Medulla oblongata (tissue), 1 donor: ENCODE measurements around the gene C8G.
A peak's percentile ranks its signal among the peaks of the same experiment; 100 is the strongest.

Source experiments
- DNase-seq: peaks from one replicate; pipeline ENCODE4 v3.0.0-alpha.2; 2015; ENCODE audit errors: extremely low spot score

C8G gene

GRCh38 chr9:136944519-136945332 is at the start of gene C8G, which contains the start of gene FBXW5:
Gene C8G (plus strand): TSS chr9:136945243. CDS start chr9:136945321, 78 bp downstream.
Gene FBXW5 (minus strand): TSS chr9:136944738. CDS start chr9:136944083, 655 bp downstream.
- peak; percentile 96 for DNase-seq

GRCh38 chr9:136896027-136896426 is 49.0 kb upstream of the C8G start:
- DNase-seq, result no peak

- no peak for DNase-seq
These were observed 46.5 kb upstream of the C8G start for GRCh38 chr9:136898483-136899100.

- no peak for DNase-seq
These were observed 45.8 kb upstream of the C8G start for GRCh38 chr9:136899196-136899595.

GRCh38 chr9:136900556-136900955 is 44.5 kb upstream of the C8G start:
- DNase-seq, result no peak

GRCh38 chr9:136900988-136901515 is 44.0 kb upstream of the C8G start:
- no peak for DNase-seq

- no peak for DNase-seq
These were observed 43.4 kb upstream of the C8G start for GRCh38 chr9:136901516-136902258.

- DNase-seq, result peak; percentile 21
These were observed 42.7 kb upstream of the C8G start for GRCh38 chr9:136902259-136902821.

GRCh38 chr9:136903041-136903554 is 41.9 kb upstream of the C8G start:
- DNase-seq, result no peak

GRCh38 chr9:136906266-136906665 is 38.8 kb upstream of the C8G start:
- no peak for DNase-seq

GRCh38 chr9:136907011-136907914 is 37.8 kb upstream of the C8G start:
- no peak for DNase-seq

GRCh38 chr9:136910197-136910900 is 34.7 kb upstream of the C8G start:
- no peak for DNase-seq

- DNase-seq, result no peak
These were observed 34.2 kb upstream of the C8G start for GRCh38 chr9:136910901-136911245.

- DNase-seq, result no peak
These were observed 31.2 kb upstream of the C8G start for GRCh38 chr9:136913701-136914438.

GRCh38 chr9:136915632-136916329 is 29.3 kb upstream of the C8G start:
- DNase-seq, result no peak

GRCh38 chr9:136916330-136917184 is 28.5 kb upstream of the C8G start:
- DNase-seq, result no peak

- no peak for DNase-seq
These were observed 27.1 kb upstream of the C8G start for GRCh38 chr9:136917902-136918301.

- DNase-seq, result no peak
These were observed 25.0 kb upstream of the C8G start for GRCh38 chr9:136920069-136920468.
